ENCODE measurements around the gene KRTAP10-1. TPM values are rescaled to one million over a fixed set of nuclear protein-coding genes. Genes with fewer than 3 reads are reported as not detected.

The KRTAP10-1 gene
- total and polyA plus RNA-seq, 2 donors from 2014 or later: not detected

DNA sequence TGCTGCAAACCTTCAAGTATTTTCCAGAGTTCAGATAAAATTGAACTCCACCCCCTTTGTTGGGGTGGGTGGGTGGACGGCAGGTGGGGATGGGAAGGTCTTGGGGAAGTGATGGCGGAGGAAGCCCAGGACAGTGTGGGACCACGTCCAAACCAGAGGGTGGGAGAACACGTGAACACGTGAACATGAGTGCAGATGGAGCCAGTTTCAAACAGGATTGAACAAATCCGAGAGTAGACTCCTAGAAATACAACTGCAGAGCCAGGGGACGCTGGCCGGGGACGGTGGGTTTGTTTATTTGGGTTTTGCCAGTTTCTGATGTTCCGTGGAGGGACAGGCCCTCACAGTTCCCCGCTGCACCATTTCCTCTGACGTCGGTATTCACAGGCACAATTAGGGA is 8.4 kb upstream of the KRTAP10-1 start:
- Histone ChIP-seq H3K9ac (ENCODE audit: low read length in 3 of 3) (no peak overlapping the region), H3K4me1 (ENCODE audit: control insufficient read depth in 2 of 3, insufficient read depth in 2 of 3, low read depth in 1 of 3, low read length in 3 of 3) (no peaks in the 10 kb centered on the region), H3K9me3 (ENCODE audit: control insufficient read depth in 2 of 3, insufficient read depth in 1 of 3, low read length in 3 of 3) (no peaks in the 10 kb centered on the region), H3K4me3 (ENCODE audit: low read length in 3 of 3) (no peak overlapping the region), H3K27me3 (ENCODE audit: control insufficient read depth, insufficient read depth, low read length) (no peaks in the 10 kb centered on the region), H3K36me3 (ENCODE audit: control insufficient read depth in 2 of 3, insufficient read depth in 3 of 3, low read length in 3 of 3) (no peaks in the 10 kb centered on the region), H3K27ac (ENCODE audit: low read depth in 2 of 2, low read length in 2 of 2) (no peak overlapping the region)
- FAIRE-seq (no peak), DNase-seq (no peak)
- TF ChIP-seq, protein P1, sequence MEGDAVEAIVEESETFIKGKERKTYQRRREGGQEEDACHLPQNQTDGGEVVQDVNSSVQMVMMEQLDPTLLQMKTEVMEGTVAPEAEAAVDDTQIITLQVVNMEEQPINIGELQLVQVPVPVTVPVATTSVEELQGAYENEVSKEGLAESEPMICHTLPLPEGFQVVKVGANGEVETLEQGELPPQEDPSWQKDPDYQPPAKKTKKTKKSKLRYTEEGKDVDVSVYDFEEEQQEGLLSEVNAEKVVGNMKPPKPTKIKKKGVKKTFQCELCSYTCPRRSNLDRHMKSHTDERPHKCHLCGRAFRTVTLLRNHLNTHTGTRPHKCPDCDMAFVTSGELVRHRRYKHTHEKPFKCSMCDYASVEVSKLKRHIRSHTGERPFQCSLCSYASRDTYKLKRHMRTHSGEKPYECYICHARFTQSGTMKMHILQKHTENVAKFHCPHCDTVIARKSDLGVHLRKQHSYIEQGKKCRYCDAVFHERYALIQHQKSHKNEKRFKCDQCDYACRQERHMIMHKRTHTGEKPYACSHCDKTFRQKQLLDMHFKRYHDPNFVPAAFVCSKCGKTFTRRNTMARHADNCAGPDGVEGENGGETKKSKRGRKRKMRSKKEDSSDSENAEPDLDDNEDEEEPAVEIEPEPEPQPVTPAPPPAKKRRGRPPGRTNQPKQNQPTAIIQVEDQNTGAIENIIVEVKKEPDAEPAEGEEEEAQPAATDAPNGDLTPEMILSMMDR (IDR thresholded peaks at IDR 0.05; ENCODE audit: borderline replicate concordance, extremely low read depth, insufficient read depth): no peak
- intact Hi-C loops (cut with DNase I): no loop called here

DNA sequence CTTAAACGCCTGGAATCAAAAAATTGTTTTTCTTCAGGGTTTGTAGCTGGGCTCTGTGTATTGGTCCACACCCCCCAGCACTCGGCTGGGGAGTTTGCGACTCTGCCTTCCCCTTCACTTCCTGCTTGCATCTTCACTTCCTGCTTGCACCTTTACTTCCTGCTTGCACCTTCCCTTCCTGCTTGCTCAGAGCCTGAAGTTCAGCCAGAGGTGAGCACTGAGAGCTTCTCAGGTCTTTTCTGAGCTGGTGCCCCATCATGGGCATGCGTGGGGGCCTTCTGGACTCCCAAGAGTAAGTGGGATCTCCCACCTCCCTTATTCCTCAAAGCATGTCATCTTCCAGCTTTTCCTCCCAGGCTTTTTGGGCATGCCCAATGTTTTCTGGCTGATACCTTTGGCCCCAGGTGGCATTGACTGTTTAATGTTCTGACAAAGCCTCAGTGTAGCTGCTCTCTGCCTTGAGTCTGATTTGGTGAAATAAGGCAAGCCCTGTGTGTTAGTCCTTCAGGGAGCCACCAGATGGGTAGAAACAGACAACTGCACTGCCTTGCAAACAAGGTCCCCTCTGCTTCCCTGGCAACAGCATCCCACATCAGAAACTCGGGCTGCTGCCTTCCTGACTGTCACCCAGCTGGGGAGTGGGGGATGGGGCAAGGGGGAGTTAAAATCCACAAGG is 7.8 kb upstream of the KRTAP10-1 start:
- FAIRE-seq: no peak
- H3K9me3 ChIP-seq (ENCODE audit: control insufficient read depth in 2 of 3, insufficient read depth in 1 of 3, low read length in 3 of 3): peaks cover 0 to 2% (median 0%) of the 10 kb centered on the region in 3 donors

DNA sequence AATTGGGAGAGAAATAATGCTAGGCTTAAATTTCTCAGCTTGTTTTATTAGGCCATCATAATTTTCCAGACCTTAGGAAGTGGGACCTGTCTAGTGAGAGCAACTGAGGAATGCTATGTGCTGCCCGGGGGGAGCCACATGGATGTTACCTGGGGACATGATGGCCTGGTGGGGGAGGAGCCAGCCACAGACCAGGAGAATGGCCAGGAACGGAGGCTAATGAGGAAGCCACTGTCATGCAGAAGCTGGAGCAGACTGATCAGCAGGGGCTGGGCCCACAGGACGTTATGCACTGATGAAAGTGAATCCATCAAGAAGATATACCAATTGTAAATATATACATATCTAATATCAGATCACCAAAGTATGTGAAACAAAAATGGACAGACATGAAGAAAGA is 4.6 kb upstream of the KRTAP10-1 start:
- peaks cover 0 to 9% (median 0%) of the 10 kb centered on the region in 3 donors for H3K9me3 ChIP-seq (ENCODE audit: control insufficient read depth in 2 of 3, insufficient read depth in 1 of 3, low read length in 3 of 3)
- no peak overlapping the region for H3K4me3 ChIP-seq (ENCODE audit: low read length in 3 of 3)
- no peaks in the 10 kb centered on the region for H3K4me1 ChIP-seq (ENCODE audit: control insufficient read depth in 2 of 3, insufficient read depth in 2 of 3, low read depth in 1 of 3, low read length in 3 of 3)
- intact Hi-C loops (cut with DNase I): no loop called here
- no peaks in the 10 kb centered on the region for H3K36me3 ChIP-seq (ENCODE audit: control insufficient read depth in 2 of 3, insufficient read depth in 3 of 3, low read length in 3 of 3)
- DNase-seq: no peak
- TF ChIP-seq, protein P1 (IDR thresholded peaks at IDR 0.05; ENCODE audit: borderline replicate concordance, extremely low read depth, insufficient read depth): no peak
- no peak overlapping the region for H3K27ac ChIP-seq (ENCODE audit: low read depth in 2 of 2, low read length in 2 of 2)
- no peak for FAIRE-seq
- no peaks in the 10 kb centered on the region for H3K27me3 ChIP-seq (ENCODE audit: control insufficient read depth, insufficient read depth, low read length)
- H3K9ac ChIP-seq (ENCODE audit: low read length in 3 of 3): no peak overlapping the region

More for the DNA sequence above, 7.8 kb upstream of the KRTAP10-1 start:
- intact Hi-C loops (cut with DNase I): no loop called here
- DNase-seq: no peak
- TF ChIP-seq, protein P1 (IDR thresholded peaks at IDR 0.05; ENCODE audit: borderline replicate concordance, extremely low read depth, insufficient read depth): no peak
- no peak overlapping the region for H3K9ac ChIP-seq (ENCODE audit: low read length in 3 of 3)
- H3K4me3 ChIP-seq (ENCODE audit: low read length in 3 of 3): no peak overlapping the region
- H3K27me3 ChIP-seq (ENCODE audit: control insufficient read depth, insufficient read depth, low read length): no peaks in the 10 kb centered on the region
- no peaks in the 10 kb centered on the region for H3K4me1 ChIP-seq (ENCODE audit: control insufficient read depth in 2 of 3, insufficient read depth in 2 of 3, low read depth in 1 of 3, low read length in 3 of 3)
- H3K27ac ChIP-seq (ENCODE audit: low read depth in 2 of 2, low read length in 2 of 2): no peak overlapping the region
- no peaks in the 10 kb centered on the region for H3K36me3 ChIP-seq (ENCODE audit: control insufficient read depth in 2 of 3, insufficient read depth in 3 of 3, low read length in 3 of 3)

All from kidney (tissue), 14 donors.